RKO (cell line): ENCODE measurements around the gene GTF2IRD2.
"Not testable (repeated sequence)": the region's sequence is repeated elsewhere in the genome, so short reads cannot be mapped to it uniquely, and the experiment has no call there.

Experiments
- DNase-seq: peaks from one replicate; pipeline ENCODE4 v3.0.0-alpha.2; 2016; ENCODE audit warnings: low spot score

GTF2IRD2 gene

DNA sequence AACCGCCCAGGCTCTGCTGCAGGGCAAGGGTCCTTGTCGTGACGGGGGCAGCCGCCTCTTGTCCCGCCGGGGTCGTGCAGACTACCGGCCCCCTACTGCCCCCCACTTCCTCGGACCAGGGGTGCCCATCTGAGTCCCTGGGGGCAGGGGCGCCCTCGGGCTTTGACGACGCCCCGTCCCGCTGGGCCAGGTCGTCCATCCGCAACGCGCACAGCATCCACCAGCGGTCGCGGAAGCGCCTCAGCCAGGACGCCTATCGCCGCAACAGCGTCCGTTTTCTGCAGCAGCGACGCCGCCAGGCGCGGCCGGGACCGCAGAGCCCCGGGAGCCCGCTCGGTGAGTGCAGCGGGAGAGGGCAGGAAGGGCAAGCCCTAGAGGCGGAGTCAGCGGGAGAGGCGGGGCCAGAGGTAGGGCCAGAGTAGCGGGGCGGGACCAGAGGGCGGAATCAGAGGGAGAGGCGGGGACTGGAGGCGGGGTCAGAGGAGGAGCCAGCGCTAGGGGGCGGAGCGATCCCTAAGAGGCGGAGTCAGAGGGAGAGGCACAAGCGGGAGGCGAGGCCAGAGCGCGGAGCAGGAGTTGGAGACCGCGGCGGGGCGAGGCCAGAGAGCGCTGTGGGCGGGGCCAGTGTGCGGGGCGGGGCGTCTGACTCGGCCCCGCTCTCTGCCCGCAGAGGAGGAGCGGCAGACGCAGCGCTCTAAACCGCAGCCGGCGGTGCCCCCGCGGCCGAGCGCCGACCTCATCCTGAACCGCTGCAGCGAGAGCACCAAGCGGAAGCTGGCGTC, 62.8 kb downstream of the GTF2IRD2 start:
- peak; percentile 62 for DNase-seq

- DNase-seq: not testable (repeated sequence)
Measured at GRCh38 chr7:74783595-74783994, 67.8 kb downstream of the GTF2IRD2 start.

DNA sequence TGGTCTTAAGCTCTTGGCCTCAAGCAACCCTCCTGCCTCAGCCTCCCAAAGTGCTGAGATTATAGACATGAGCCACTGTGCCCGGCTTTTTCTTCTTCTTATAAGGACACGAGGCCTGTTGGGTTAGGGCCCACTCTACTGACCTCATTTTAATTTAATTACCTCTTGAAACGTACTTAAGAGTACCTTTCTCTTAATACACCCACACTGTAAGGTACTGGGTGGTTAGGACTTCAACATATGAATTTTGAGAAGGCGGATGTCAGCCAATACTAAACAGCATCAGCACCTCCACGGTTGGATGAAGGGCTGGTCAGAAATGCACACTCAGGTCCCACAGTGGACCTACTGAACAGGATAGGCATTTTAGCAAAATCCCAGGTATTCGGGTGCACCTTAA, 69.7 kb downstream of the GTF2IRD2 start:
- not testable (repeated sequence) for DNase-seq

GRCh38 chr7:74779053-74779452, 72.4 kb downstream of the GTF2IRD2 start:
- DNase-seq: not testable (repeated sequence)

- DNase-seq: not testable (repeated sequence)
Measured at GRCh38 chr7:74775111-74775510, 76.3 kb downstream of the GTF2IRD2 start.

- not testable (repeated sequence) for DNase-seq
Measured at GRCh38 chr7:74773760-74774750, 77.3 kb downstream of the GTF2IRD2 start, which contains the start of gene NCF1. Gene NCF1 (plus strand): TSS chr7:74774011. CDS start chr7:74774032, 21 bp downstream.

DNA sequence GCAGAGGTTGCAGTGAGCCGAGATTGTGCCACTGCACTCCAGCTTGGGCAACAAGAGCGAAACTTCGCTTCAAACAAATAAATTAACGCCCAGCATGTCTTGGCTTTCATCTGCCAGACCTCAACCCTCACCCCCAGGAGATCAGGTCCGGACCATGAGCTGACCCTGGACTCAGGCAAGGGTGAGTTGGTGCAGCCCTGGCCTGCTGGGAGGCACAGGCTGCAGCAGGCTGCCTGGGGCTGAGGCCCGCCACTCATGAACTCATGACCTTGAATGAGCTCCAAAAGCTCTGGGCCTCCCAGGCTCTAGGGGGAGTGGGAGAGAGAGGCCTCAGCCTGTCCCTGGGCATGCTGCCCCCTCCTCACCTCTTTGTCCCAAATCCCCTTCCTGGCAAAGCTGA, 79.3 kb downstream of the GTF2IRD2 start:
- not testable (repeated sequence) for DNase-seq

DNA sequence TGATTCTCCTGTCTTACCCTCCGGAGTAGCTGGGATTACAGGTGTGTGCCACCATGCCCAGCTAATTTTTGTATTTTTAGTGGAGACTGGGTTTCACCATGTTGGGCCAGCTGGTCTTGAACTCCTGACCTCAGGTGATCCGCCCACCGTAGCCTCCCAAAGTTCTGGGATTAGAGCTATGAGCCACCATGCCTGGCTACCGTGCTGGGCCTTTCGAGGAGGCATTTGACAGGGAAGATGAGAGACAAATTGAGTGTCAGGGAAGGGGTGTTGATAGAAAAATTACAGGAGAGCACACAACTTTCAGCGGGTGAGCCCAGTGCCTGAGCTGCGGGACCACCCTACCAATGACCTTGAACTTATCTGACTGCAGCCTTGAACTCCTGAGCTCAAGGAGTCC, 81.3 kb downstream of the GTF2IRD2 start:
- not testable (repeated sequence) for DNase-seq

DNA sequence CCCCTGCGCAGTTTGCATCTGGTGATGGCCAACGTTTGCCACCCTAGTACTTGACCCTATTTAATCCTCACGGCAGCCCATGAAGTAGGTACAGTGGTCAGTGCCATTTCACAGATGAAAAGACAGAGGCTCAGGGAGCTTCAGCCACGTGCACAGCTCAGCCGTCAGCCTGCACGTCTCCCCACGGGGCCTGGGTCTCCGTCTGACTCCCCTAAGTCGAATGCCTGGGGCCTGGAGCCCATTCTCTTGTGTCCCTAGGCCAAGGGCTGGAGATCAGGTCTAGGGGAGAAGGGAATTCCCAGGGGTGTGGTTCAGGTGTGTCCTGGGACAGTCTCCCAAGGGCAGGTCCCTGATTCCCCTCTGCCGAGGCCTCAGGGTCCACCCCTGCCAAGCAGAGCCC, 84.4 kb downstream of the GTF2IRD2 start:
- DNase-seq: not testable (repeated sequence)

GRCh38 chr7:74766509-74766908, 84.9 kb downstream of the GTF2IRD2 start:
- not testable (repeated sequence) for DNase-seq

- DNase-seq: not testable (repeated sequence)
Measured at GRCh38 chr7:74765205-74765918, 86.0 kb downstream of the GTF2IRD2 start.

GRCh38 chr7:74758982-74759381, 92.4 kb downstream of the GTF2IRD2 start:
- DNase-seq: not testable (repeated sequence)

- DNase-seq: not testable (repeated sequence)
Measured at GRCh38 chr7:74758268-74758667, 93.1 kb downstream of the GTF2IRD2 start.

GRCh38 chr7:74756673-74757072, 94.7 kb downstream of the GTF2IRD2 start:
- not testable (repeated sequence) for DNase-seq

GRCh38 chr7:74753921-74754482, 97.4 kb downstream of the GTF2IRD2 start:
- DNase-seq: not testable (repeated sequence)
